Endodermal cell (in vitro differentiated cells): ENCODE results near the gene NR5A1. TPM values are rescaled to one million over a fixed set of nuclear protein-coding genes. Genes with fewer than 3 reads are reported as not detected.

Experiments used
- DNase-seq: peaks from one replicate; pipeline ENCODE4 v3.0.0-alpha.2; 2017
- H3K27ac ChIP-seq: 2 replicates; pipeline ENCODE4 v1.5.1; 2013; ENCODE audit warnings: mild to moderate bottlenecking, low read depth, low read length, moderate library complexity
- H3K27me3 ChIP-seq: 2 replicates; pipeline ENCODE4 v1.6.1; 2013; ENCODE audit warnings: mild to moderate bottlenecking, low read length, moderate library complexity; ENCODE audit not compliant: insufficient read depth, control insufficient read depth, poor library complexity, severe bottlenecking
- H3K36me3 ChIP-seq: 2 replicates; pipeline ENCODE4 v1.7.0; 2013; ENCODE audit warnings: mild to moderate bottlenecking, low read length, moderate library complexity; ENCODE audit not compliant: control insufficient read depth, insufficient read depth
- H3K4me1 ChIP-seq: one replicate; pipeline ENCODE4 v1.7.0; 2013; ENCODE audit warnings: low read length; ENCODE audit not compliant: control insufficient read depth, insufficient read depth
- H3K4me3 ChIP-seq: 2 replicates; pipeline ENCODE4 v1.5.1; 2013; ENCODE audit warnings: mild to moderate bottlenecking, low read length, moderate library complexity
- H3K9ac ChIP-seq: 2 replicates; pipeline ENCODE4 v1.6.1; 2013; ENCODE audit warnings: mild to moderate bottlenecking, low read length, moderate library complexity; ENCODE audit not compliant: poor library complexity, severe bottlenecking; ENCODE audit errors: extremely low read depth
- H3K9me3 ChIP-seq: 2 replicates; pipeline ENCODE4 v1.6.1; 2013; ENCODE audit warnings: mild to moderate bottlenecking, low read length, moderate library complexity; ENCODE audit not compliant: control insufficient read depth
- H3K27ac Mint-ChIP-seq: 2 replicates; pipeline ENCODE4 v1.8.0; 2020; ENCODE audit warnings: mixed read lengths
- H3K27me3 Mint-ChIP-seq: 2 replicates; pipeline ENCODE4 v1.8.0; 2021; ENCODE audit warnings: mild to moderate bottlenecking, mixed read lengths; ENCODE audit not compliant: insufficient read depth
- H3K36me3 Mint-ChIP-seq: 2 replicates; pipeline ENCODE4 v1.8.0; 2020; ENCODE audit warnings: low read depth, mixed read lengths
- H3K4me1 Mint-ChIP-seq: 2 replicates; pipeline ENCODE4 v1.8.0; 2020; ENCODE audit warnings: mixed read lengths
- H3K4me3 Mint-ChIP-seq: 2 replicates; pipeline ENCODE4 v1.8.0; 2020; ENCODE audit warnings: mild to moderate bottlenecking, moderate library complexity, mixed read lengths
- H3K9me3 Mint-ChIP-seq: 2 replicates; pipeline ENCODE4 v1.8.0; 2020; ENCODE audit warnings: mild to moderate bottlenecking, mixed read lengths
- CTCF ChIP-seq: fragments of 200-600 bp; sonication (generic); conservative IDR thresholded peaks from 2 replicates; pipeline ENCODE4 v1.5.0; 2021; ENCODE audit warnings: antibody characterized with exemption, mild to moderate bottlenecking
- WGBS, 2 experiments: methylation state at CpG; one replicate each; pipeline versions ENCODE4 v1.1.5 to v1.1.7; 2013; ENCODE audit warnings: missing lambda C conversion rate in 2 of 2, mixed read lengths in 1 of 2; ENCODE audit not compliant: insufficient coverage in 1 of 2, insufficient read length in 1 of 2; 5-methylcytosine and 5-hydroxymethylcytosine counted together
- total RNA-seq, 2 donors: library from RNA; stranded (reverse); fragmentation: NEBNext Ultra II Directional in 1 of 2; extraction: Animal tissue kit (Norgen Biotek cat#: 25700) in 1 of 2; gene quantifications; 2 replicates in 1 of 2; 3 replicates in 1 of 2; pipeline ENCODE4 v1.2.1, GENCODE V29; 2021

NR5A1 gene
- total RNA-seq, 2 donors from 2014 or later, result 0.37 TPM; not detected in 1

- H3K4me3 Mint-ChIP-seq, result no peak overlapping the region
- no peaks in the 10 kb centered on the region for H3K9me3 Mint-ChIP-seq
- no peak for TF ChIP-seq CTCF
- H3K4me1 Mint-ChIP-seq, result no peaks in the 10 kb centered on the region
- H3K36me3 Mint-ChIP-seq, result peaks cover 52% of the 10 kb centered on the region
- Histone ChIP-seq H3K9ac (no peak overlapping the region), H3K4me1 (no peaks in the 10 kb centered on the region), H3K27me3 (no peaks in the 10 kb centered on the region), H3K9me3 (no peaks in the 10 kb centered on the region), H3K36me3 (peaks cover 71% of the 10 kb centered on the region), H3K27ac (no peak overlapping the region), H3K4me3 (no peak overlapping the region)
- 92 to 100% methylated on average over 1 to 2 of the region's 2 CpGs for WGBS, 2 experiments
- no peak overlapping the region for H3K27ac Mint-ChIP-seq
- DNase-seq, result no peak
- no peaks in the 10 kb centered on the region for H3K27me3 Mint-ChIP-seq
Observed at GRCh38 chr9:124526174-124526573, 19.0 kb upstream of the NR5A1 start.

DNA sequence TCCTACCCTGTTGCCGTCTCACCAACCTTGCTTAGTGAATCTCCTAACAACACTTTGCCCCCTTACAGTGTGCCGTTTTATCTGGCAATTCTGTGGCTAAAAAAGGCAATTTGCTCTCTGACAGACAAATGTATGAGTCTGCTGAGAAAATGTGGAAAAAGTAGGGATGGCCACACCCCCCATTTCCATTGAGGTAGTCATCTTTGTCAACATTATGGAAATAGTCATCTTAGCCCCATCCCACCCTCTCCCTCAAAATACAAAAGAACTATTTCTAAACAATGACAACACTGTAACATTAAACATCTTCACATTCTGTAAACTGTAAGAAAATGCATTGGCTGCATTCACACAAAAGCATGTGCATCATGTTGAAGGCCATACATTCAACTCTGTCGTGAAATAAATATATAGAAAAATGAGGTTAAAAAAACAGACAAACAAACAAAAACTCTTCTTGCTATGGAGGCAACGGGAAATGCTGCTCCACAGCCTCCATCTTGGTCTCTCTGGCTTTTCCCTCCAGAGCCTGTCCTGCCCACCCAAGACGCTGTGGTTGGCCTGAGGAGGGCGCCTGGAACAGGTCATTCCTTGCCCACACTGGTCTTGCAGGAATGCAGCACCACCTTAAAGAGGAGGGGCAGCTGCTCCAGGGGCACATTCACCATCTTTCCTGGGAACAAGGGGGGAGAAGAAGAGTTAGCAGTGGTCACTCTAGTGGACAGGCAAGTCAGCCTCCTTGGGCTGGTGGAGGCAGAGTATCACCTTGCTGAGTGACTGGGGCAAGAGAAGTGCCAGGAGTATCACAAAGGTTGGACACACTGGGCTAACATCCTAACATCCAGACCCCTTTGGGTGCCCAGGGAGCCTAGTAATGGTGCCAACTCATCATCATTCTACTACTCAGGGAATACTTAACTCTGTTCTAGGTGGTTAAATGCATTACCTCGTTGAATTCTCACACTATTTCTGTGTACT lies 15.2 kb upstream of the NR5A1 start:
- H3K4me3 Mint-ChIP-seq, result no peak overlapping the region
- no peaks in the 10 kb centered on the region for H3K27me3 Mint-ChIP-seq
- Histone ChIP-seq H3K9ac (no peak overlapping the region), H3K36me3 (peaks cover 68% of the 10 kb centered on the region), H3K27ac (no peak overlapping the region), H3K4me1 (no peaks in the 10 kb centered on the region), H3K4me3 (no peak overlapping the region), H3K9me3 (no peaks in the 10 kb centered on the region), H3K27me3 (no peaks in the 10 kb centered on the region)
- H3K4me1 Mint-ChIP-seq, result no peaks in the 10 kb centered on the region
- peaks cover 70% of the 10 kb centered on the region for H3K36me3 Mint-ChIP-seq
- WGBS, 2 experiments, result 85 to 100% methylated on average over 1 to 7 of the region's 7 CpGs
- H3K9me3 Mint-ChIP-seq, result no peaks in the 10 kb centered on the region
- peak overlapping the region; percentile 80 for H3K27ac Mint-ChIP-seq
- peak; percentile 65 for TF ChIP-seq CTCF
- peak; percentile 89 for DNase-seq

DNA sequence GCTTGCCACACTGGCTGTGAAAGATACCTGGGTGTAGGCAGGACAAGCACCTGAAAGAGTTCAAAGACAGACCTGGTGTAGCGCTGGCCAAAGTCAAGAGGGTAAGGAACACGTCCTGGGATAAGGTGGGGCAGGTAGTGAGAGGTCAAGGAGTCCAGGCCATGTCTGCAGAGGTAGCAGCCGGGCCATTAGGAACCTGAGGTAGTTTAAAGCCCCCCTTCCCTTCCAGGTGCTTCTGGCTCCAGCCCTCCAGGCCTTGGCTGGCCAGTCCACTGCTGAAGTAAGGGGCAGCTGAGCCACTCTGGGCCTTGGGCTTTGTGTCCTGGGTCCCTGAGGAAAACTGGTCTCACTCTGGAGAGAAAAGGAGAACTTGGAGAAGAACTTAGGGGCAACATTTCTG lies 13.9 kb upstream of the NR5A1 start:
- no peak overlapping the region for H3K4me3 ChIP-seq
- TF ChIP-seq CTCF, result no peak
- WGBS, 2 experiments, result 94 to 96% methylated on average over 3 of the region's 3 CpGs
- H3K36me3 Mint-ChIP-seq, result peaks cover 66% of the 10 kb centered on the region
- H3K36me3 ChIP-seq, result peaks cover 55% of the 10 kb centered on the region
- no peak overlapping the region for H3K27ac Mint-ChIP-seq
- no peak for DNase-seq
- H3K27me3 Mint-ChIP-seq, result no peaks in the 10 kb centered on the region
- H3K4me1 Mint-ChIP-seq, result no peaks in the 10 kb centered on the region
- H3K9ac ChIP-seq, result no peak overlapping the region
- H3K9me3 Mint-ChIP-seq, result no peaks in the 10 kb centered on the region
- H3K9me3 ChIP-seq, result no peaks in the 10 kb centered on the region
- H3K4me1 ChIP-seq, result no peaks in the 10 kb centered on the region
- no peak overlapping the region for H3K4me3 Mint-ChIP-seq
- H3K27ac ChIP-seq, result no peak overlapping the region
- no peaks in the 10 kb centered on the region for H3K27me3 ChIP-seq
